Right lobe of liver (tissue), 4 donors: ENCODE results near the gene AGO3.

Experiments
- CTCF ChIP-seq, 4 donors: fragments of 200-600 bp in 3 of 4; fragments of 450-650 bp in 1 of 4; IDR thresholded peaks; one replicate each; pipeline versions ENCODE4 v1.5.1 to v1.8.0; 2016 to 2022; ENCODE audit warnings: antibody characterized with exemption in 4 of 4, mild to moderate bottlenecking in 2 of 4
- POLR2A ChIP-seq: fragments of 450-650 bp; IDR thresholded peaks from one replicate; pipeline ENCODE4 v1.6.1; 2017; ENCODE audit warnings: antibody characterized with exemption, mild to moderate bottlenecking
- donor health status: DM: no; HTN: no; CAD: no.
- donor health status: DM: no; HTN: no; CAD: no.
- donor health status: DM: no; HTN: yes; CAD: no.

- TF ChIP-seq CTCF (IDR thresholded peaks at IDR 0.05) (no peak), POLR2A (no peak)
These were observed 93.9 kb downstream of the AGO3 start for GRCh38 chr1:36024847-36025246.
